Measurements from ENCODE around the gene SLC24A2.
"Not testable (repeated sequence)": the region's sequence is repeated elsewhere in the genome, so short reads cannot be mapped to it uniquely, and the experiment has no call there.

Gene SLC24A2

DNA sequence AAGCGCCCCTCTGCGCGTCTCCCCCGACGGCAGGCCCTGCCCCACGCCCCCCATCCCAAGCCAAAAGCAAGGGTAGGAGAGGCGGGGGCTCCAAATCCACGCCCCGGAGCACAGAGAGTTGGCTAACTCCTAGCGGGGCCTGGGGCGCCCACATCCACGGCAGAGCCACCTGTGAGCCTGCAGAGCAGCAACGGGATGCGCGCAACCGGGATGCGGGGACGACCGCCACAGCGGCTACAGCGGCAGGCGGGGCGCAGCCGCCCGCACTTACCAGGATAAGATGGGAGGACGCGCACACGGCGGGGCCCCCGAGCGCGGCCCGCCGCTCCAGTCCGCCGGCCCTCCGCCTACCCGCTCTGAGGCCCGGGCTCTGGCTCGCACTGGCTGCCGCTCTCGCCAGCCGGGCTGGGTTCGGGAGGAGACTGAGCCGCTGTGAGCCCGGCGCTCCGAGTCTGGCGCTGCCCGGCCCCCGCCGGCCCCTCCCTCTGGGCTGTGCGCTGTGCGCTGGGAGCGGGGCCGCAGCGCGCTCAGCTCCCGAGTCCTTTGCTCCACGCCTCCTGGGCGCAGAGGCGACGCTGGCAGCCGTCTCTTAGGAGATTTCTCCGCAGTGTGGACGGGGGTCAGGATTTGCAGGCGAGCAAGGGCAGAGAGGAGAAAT lies at the start of gene SLC24A2:
Gene SLC24A2, minus strand, starts transcription at position 424 of the 658 bp plus-strand sequence.
- DNase-seq (ENCODE audit: low spot score): peak; percentile 79

DNA sequence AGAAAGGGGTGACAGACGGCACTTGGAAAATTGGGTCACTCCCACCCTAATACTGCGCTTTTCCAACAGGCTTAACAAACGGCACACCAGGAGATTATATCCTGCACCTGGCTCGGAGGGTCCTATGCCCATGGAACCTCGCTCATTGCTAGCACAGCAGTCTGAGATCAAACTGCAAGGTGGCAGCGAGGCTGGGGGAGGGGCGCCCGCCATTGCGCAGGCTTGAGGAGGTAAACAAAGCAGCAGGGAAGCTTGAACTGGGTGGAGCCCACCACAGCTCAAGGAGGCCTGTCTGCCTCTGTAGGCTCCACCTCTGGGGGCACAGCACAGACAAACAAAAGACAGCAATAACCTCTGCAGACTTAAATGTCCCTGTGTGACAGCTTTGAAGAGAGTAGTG lies 44.5 kb upstream of the SLC24A2 start:
- DNase-seq (ENCODE audit: low spot score): not testable (repeated sequence)

GRCh38 chr9:19830796-19831195 lies 42.0 kb upstream of the SLC24A2 start:
- no peak for DNase-seq (ENCODE audit: low spot score)

GRCh38 chr9:19828576-19829109 lies 39.8 kb upstream of the SLC24A2 start:
- DNase-seq (ENCODE audit: low spot score): peak; percentile 22

DNA sequence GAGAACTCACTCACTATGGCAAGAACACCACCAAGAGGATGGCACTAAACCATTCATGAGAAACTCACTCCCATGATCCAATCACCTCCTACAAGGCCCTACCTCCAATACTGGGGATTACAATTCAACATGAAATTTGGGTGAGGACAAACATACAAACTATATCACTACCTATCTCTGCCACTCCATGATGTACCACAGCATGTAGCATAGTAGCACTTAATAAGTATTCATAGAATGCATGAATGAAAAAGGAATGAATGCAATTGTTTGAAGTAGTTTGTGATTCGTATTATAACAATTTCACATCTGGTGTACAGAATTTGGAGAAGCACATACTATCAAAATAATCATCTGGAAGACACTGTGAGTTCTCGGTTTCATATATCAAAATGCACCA lies 27.9 kb upstream of the SLC24A2 start:
- no peak for DNase-seq (ENCODE audit: low spot score)

- DNase-seq (ENCODE audit: low spot score): no peak
Measured at GRCh38 chr9:19812194-19812593, 23.4 kb upstream of the SLC24A2 start.

- DNase-seq (ENCODE audit: low spot score): no peak
Measured at GRCh38 chr9:19809422-19810269, 20.8 kb upstream of the SLC24A2 start.

- DNase-seq (ENCODE audit: low spot score): no peak
Measured at GRCh38 chr9:19807182-19807892, 18.5 kb upstream of the SLC24A2 start.

- DNase-seq (ENCODE audit: low spot score): no peak
Measured at GRCh38 chr9:19804431-19804830, 15.6 kb upstream of the SLC24A2 start.

DNA sequence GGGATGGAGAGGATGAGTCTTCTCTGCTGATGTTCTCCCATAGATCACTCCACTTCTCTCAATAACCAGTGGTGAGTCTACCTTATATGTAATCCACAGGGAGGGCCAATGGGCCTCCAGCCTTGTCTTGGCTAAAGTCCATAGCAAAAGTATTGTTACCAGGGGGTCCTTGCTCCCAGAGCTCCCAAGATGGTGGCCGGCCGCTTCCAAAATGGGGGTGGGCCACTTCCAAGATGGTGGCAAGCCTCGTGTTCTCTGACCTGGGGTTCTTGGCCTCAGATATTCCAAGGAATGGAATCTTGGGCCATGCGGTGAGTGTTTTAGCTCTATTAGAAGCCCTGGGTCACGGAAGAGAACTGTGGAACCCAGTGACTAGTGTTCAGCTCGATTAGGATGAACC lies 12.0 kb upstream of the SLC24A2 start:
- no peak for DNase-seq (ENCODE audit: low spot score)

- DNase-seq (ENCODE audit: low spot score): no peak
Measured at GRCh38 chr9:19799784-19800183, 10.9 kb upstream of the SLC24A2 start.

GRCh38 chr9:19788152-19788551 lies 685 bp downstream of the SLC24A2 start:
- peak; percentile 46 for DNase-seq (ENCODE audit: low spot score)

GRCh38 chr9:19787672-19788071 lies 1.2 kb downstream of the SLC24A2 start:
- DNase-seq (ENCODE audit: low spot score): no peak

- peak; percentile 63 for DNase-seq (ENCODE audit: low spot score)
Measured at GRCh38 chr9:19785230-19785629, 3.6 kb downstream of the SLC24A2 start.

- DNase-seq (ENCODE audit: low spot score): no peak
Measured at GRCh38 chr9:19784136-19784535, 4.7 kb downstream of the SLC24A2 start.

DNA sequence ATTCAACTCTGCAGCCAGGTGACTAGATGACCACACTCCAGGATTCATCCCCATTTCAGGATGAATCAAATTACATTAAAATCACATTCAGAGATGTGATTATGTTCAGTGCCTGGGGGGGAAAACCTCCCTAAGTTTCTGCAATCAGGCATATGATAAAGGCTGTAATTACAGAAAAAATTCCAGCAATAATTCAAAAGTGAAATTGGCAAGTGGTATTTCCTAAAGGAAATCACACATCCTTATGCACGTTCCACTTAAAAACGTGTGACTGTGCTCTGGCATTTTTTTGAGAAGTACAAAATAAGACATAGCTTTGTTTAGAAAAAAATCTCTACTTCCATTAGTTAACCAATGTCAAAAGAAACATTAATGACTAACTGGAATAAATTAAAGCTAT lies 5.3 kb downstream of the SLC24A2 start:
- DNase-seq (ENCODE audit: low spot score): no peak

DNA sequence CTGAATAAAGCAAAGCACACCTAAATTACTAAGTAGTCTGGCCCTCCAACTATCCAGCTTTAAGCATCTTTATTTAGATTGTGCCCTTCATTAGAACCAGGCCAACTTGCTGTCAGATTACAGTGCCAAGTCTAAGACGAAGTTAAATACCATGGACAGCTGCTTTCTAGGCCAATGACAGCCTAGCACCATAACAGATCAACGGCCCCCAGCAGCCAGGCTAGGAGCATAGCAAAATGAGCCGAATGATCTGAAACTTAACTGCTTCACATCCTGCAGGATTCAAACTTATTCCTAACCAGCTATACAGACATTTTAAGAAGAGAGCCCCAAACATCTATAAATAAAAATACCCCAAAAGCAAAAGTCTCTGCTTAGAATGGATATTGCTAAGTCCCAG lies 6.8 kb downstream of the SLC24A2 start:
- peak; percentile 71 for DNase-seq (ENCODE audit: low spot score)

GRCh38 chr9:19781240-19781639 lies 7.6 kb downstream of the SLC24A2 start:
- DNase-seq (ENCODE audit: low spot score): no peak

- no peak for DNase-seq (ENCODE audit: low spot score)
Measured at GRCh38 chr9:19771446-19771845, 17.4 kb downstream of the SLC24A2 start.

GRCh38 chr9:19770973-19771372 lies 17.9 kb downstream of the SLC24A2 start:
- DNase-seq (ENCODE audit: low spot score): peak; percentile 58

GRCh38 chr9:19769213-19769612 lies 19.6 kb downstream of the SLC24A2 start:
- no peak for DNase-seq (ENCODE audit: low spot score)

- DNase-seq (ENCODE audit: low spot score): no peak
Measured at GRCh38 chr9:19768798-19769197, 20.0 kb downstream of the SLC24A2 start.

- no peak for DNase-seq (ENCODE audit: low spot score)
Measured at GRCh38 chr9:19759066-19759465, 29.8 kb downstream of the SLC24A2 start.
